SK-N-SH (cell line): ENCODE data around the gene ING2. TPM values are rescaled to one million over a fixed set of nuclear protein-coding genes. Genes with fewer than 3 reads are reported as not detected.

ENCODE experiments used
- CTCF ChIA-PET: fragments of 300-600, 350-600 bp; formaldehyde crosslinking; extraction: SDS; loops from one replicate; lab custom pipeline; 2021; lab: Yijun Ruan, JAX
- POLR2A ChIA-PET: fragments of 350-600 bp; sonication (Branson Sonifier 250); formaldehyde crosslinking; extraction: SDS; loops from one replicate; lab custom pipeline; 2020; ENCODE audit warnings: antibody characterized with exemption, inconsistent platforms; lab: Yijun Ruan, JAX
- DNase-seq: peaks from one replicate; pipeline ENCODE4 v3.0.0; 2012
- H2AFZ ChIP-seq: fragments of 200-600 bp; sonication (generic); 2 replicates; pipeline ENCODE4 v1.8.1; 2016; ENCODE audit warnings: antibody characterized with exemption, mild to moderate bottlenecking, low read depth
- H3F3A ChIP-seq: fragments of 200-600 bp; sonication (generic); replicated peaks from 2 replicates; pipeline ENCODE3; 2016; ENCODE audit warnings: antibody characterized with exemption, mild to moderate bottlenecking; ENCODE audit not compliant: insufficient read depth
- H3K27ac ChIP-seq, 2 experiments: fragments of 200-500 bp in 1 of 2; fragments of 200-600 bp in 1 of 2; sonication (Bioruptor generic) in 1 of 2; sonication (generic), shearing (Covaris generic) in 1 of 2; 2 replicates each; pipeline versions ENCODE4 v1.5.1 to v1.6.1; 2014 to 2016; ENCODE audit warnings: low read depth in 2 of 2, inconsistent platforms in 1 of 2, low read length in 1 of 2, mild to moderate bottlenecking in 1 of 2, mixed read lengths in 1 of 2
- H3K27me3 ChIP-seq: fragments of 200-600 bp; sonication (generic), shearing (Covaris generic); 2 replicates; pipeline ENCODE4 v1.6.1; 2016; ENCODE audit warnings: mixed run types; ENCODE audit not compliant: insufficient read depth
- H3K36me3 ChIP-seq, 2 experiments: fragments of 200-500 bp in 1 of 2; fragments of 200-600 bp in 1 of 2; sonication (Bioruptor generic) in 1 of 2; sonication (generic) in 1 of 2; replicated peaks in 1 of 2; 2 replicates each; pipeline versions ENCODE3 to v1.5.1; 2014 to 2016; ENCODE audit warnings: low read length in 1 of 2, mild to moderate bottlenecking in 1 of 2; ENCODE audit not compliant: insufficient read depth in 2 of 2, control insufficient read depth in 1 of 2
- H3K4me1 ChIP-seq, 2 experiments: fragments of 200-500 bp in 1 of 2; fragments of 200-600 bp in 1 of 2; sonication (Bioruptor generic) in 1 of 2; sonication (generic), shearing (Covaris generic) in 1 of 2; 2 replicates each; pipeline versions ENCODE4 v1.5.1 to v1.6.1; 2014 to 2016; ENCODE audit warnings: low read depth in 1 of 2, low read length in 1 of 2, mixed run types in 1 of 2; ENCODE audit not compliant: insufficient read depth in 2 of 2, control insufficient read depth in 1 of 2
- H3K4me2 ChIP-seq: fragments of 200-600 bp; sonication (generic), shearing (Covaris generic); 2 replicates; pipeline ENCODE4 v1.6.1; 2017; ENCODE audit warnings: mixed run types
- H3K4me3 ChIP-seq, 2 experiments: fragments of 200-500 bp in 1 of 2; fragments of 200-600 bp in 1 of 2; sonication (Bioruptor generic) in 1 of 2; sonication (generic), shearing (Covaris generic) in 1 of 2; 2 replicates each; pipeline versions ENCODE4 v1.5.1 to v1.8.1; 2014 to 2016; ENCODE audit warnings: low read depth in 2 of 2, inconsistent platforms in 1 of 2, low read length in 1 of 2, mild to moderate bottlenecking in 1 of 2, mixed read lengths in 1 of 2, moderate library complexity in 1 of 2
- H3K79me2 ChIP-seq: fragments of 200-600 bp; sonication (generic); 2 replicates; pipeline ENCODE4 v1.8.1; 2017; ENCODE audit warnings: mild to moderate bottlenecking; ENCODE audit not compliant: insufficient read depth
- H3K9ac ChIP-seq: fragments of 200-600 bp; sonication (generic); 2 replicates; pipeline ENCODE4 v1.6.1; 2017; ENCODE audit warnings: mixed run types
- H3K9me2 ChIP-seq: fragments of 200-600 bp; sonication (generic); 2 replicates; pipeline ENCODE4 v1.6.1; 2017; ENCODE audit warnings: mixed run types
- H3K9me3 ChIP-seq: fragments of 200-600 bp; sonication (generic); 2 replicates; pipeline ENCODE4 v1.6.1; 2017; ENCODE audit warnings: mixed run types, mild to moderate bottlenecking, moderate library complexity
- H4K20me1 ChIP-seq: fragments of 200-600 bp; sonication (generic); 2 replicates; pipeline ENCODE4 v1.6.1; 2017; ENCODE audit warnings: mild to moderate bottlenecking, mixed run types; ENCODE audit not compliant: insufficient read depth
- CTCF ChIP-seq: fragments of 200-600 bp; sonication (generic); IDR thresholded peaks from 2 replicates; pipeline ENCODE4 v1.6.1; 2017; ENCODE audit warnings: antibody characterized with exemption, mild to moderate bottlenecking, moderate library complexity
- ELF1 ChIP-seq: IDR thresholded peaks from 2 replicates; pipeline ENCODE4 v1.4.0; 2012
- EP300 ChIP-seq, 2 experiments: IDR thresholded peaks; 2 replicates each; pipeline versions ENCODE4 v1.4.0 to v1.6.1; 2012; ENCODE audit warnings: borderline replicate concordance in 1 of 2, low read depth in 1 of 2, low read length in 1 of 2
- FOXJ3 ChIP-seq: sonication (generic); formaldehyde crosslinking; IDR thresholded peaks from 2 replicates; pipeline ENCODE4 v1.5.1; 2020; ENCODE audit warnings: mild to moderate bottlenecking, missing genetic modification reagents
- FOXM1 ChIP-seq: IDR thresholded peaks from 2 replicates; pipeline ENCODE4 v1.4.0; 2012; ENCODE audit warnings: low read depth, mild to moderate bottlenecking
- GABPA ChIP-seq: IDR thresholded peaks from 2 replicates; pipeline ENCODE4 v1.4.0; 2012; ENCODE audit warnings: low read depth, mild to moderate bottlenecking
- IRF3 ChIP-seq: fragments of 150-350 bp; IDR thresholded peaks from 2 replicates; pipeline ENCODE4 v1.6.1; 2016; ENCODE audit warnings: mild to moderate bottlenecking, low read depth, low read length
- MEF2A ChIP-seq: IDR thresholded peaks from 2 replicates; pipeline ENCODE4 v1.4.0; 2012; ENCODE audit warnings: low read depth, borderline replicate concordance
- MXI1 ChIP-seq: IDR thresholded peaks from 2 replicates; pipeline ENCODE4 v1.6.1; 2012; ENCODE audit warnings: mild to moderate bottlenecking, low read depth, low read length, improper control_type of control experiment
- NFIC ChIP-seq: IDR thresholded peaks from 2 replicates; pipeline ENCODE4 v1.4.0; 2012; ENCODE audit warnings: borderline replicate concordance
- PBX3 ChIP-seq: IDR thresholded peaks from 2 replicates; pipeline ENCODE4; 2012
- POLR2AphosphoS5 ChIP-seq: IDR thresholded peaks from 2 replicates; pipeline ENCODE4 v1.6.1; 2012; ENCODE audit warnings: low read depth, low read length
- REST ChIP-seq: IDR thresholded peaks from 2 replicates; pipeline ENCODE4 v1.6.1; 2012; ENCODE audit warnings: mild to moderate bottlenecking, low read depth, low read length, moderate library complexity
- TAF1 ChIP-seq: IDR thresholded peaks from 2 replicates; pipeline ENCODE4 v1.6.1; 2012; ENCODE audit warnings: low read depth, mild to moderate bottlenecking, low read length, moderate library complexity, borderline replicate concordance
- TEAD4 ChIP-seq: IDR thresholded peaks from 2 replicates; pipeline ENCODE4 v1.4.0; 2012; ENCODE audit warnings: mild to moderate bottlenecking, borderline replicate concordance; ENCODE audit not compliant: insufficient read depth
- WGBS: methylation state at CpG from one replicate; pipeline ENCODE4 v1.1.6; 2017; ENCODE audit warnings: low lambda C conversion rate; 5-methylcytosine and 5-hydroxymethylcytosine counted together
- polyA plus RNA-seq, 3 experiments: library from polyadenylated mRNA; depleted of rRNA; stranded (reverse); fragments of >200 nt; gene quantifications; 2 replicates each; pipeline ENCODE4 v1.2.3, GENCODE V29; 2012

Gene ING2
- polyA plus RNA-seq, 1 of the 3 experiments (the other 2 are of a cell fraction) = 15.1 TPM

GRCh38 chr4:183493246-183493645 is 11.6 kb upstream of the ING2 start:
- TF ChIP-seq CTCF (no peak), EP300 (IDR thresholded peaks at IDR 0.05; ENCODE audit: borderline replicate concordance in 1 of 2, low read depth in 1 of 2, low read length in 1 of 2) (no peak)
- ChIA-PET POLR2A (no interaction called here), CTCF (interaction anchor here (0.9 kb wide), 1 partner anchor 10 kb away, joined by 3 read pairs; no protein-coding TSS in a partner anchor)

GRCh38 chr4:183495184-183495583 is 9.7 kb upstream of the ING2 start:
- Histone ChIP-seq H3K27me3 (no peaks in the 10 kb centered on the region), H3K79me2 (no peaks in the 10 kb centered on the region), H3K9ac (no peak overlapping the region), H3K4me1 (no peaks in the 10 kb centered on the region), H3K4me3 (no peak overlapping the region), H3K27ac (no peak overlapping the region), H3K36me3 (no peaks in the 10 kb centered on the region)
- POLR2A ChIA-PET = no interaction called here
- TF ChIP-seq FOXJ3 (CRISPR knock-in tag) = no peak
- TF ChIP-seq NFIC = no peak
- no peak for TF ChIP-seq GABPA
- TF ChIP-seq PBX3 = no peak
- TF ChIP-seq MEF2A = no peak
- TF ChIP-seq, all 33 proteins: peak for 0
- H4K20me1 ChIP-seq = no peaks in the 10 kb centered on the region
- CTCF ChIA-PET = interaction anchor here (1.0 kb wide), 1 partner anchor 105 kb away, joined by 4 read pairs; no protein-coding TSS in a partner anchor
- 73% methylated on average over 3 of the region's 3 CpGs for WGBS
- no peaks in the 10 kb centered on the region for H3K9me3 ChIP-seq
- no peak overlapping the region for H2AFZ ChIP-seq
- H3K4me2 ChIP-seq = no peak overlapping the region
- DNase-seq = no peak
- H3F3A ChIP-seq = peaks cover 4% of the 10 kb centered on the region
- no peaks in the 10 kb centered on the region for H3K9me2 ChIP-seq

More at GRCh38 chr4:183493246-183493645, 11.6 kb upstream of the ING2 start:
- H3K27me3 ChIP-seq = no peaks in the 10 kb centered on the region
- H3K4me2 ChIP-seq = no peak overlapping the region
- H3K36me3 ChIP-seq = no peaks in the 10 kb centered on the region
- no peak for DNase-seq
- H3K27ac ChIP-seq = no peak overlapping the region
- H3K9ac ChIP-seq = no peak overlapping the region
- WGBS = 91% methylated on average over 3 of the region's 3 CpGs
- H3K79me2 ChIP-seq = no peaks in the 10 kb centered on the region
- H3K4me3 ChIP-seq = no peak overlapping the region
- no peaks in the 10 kb centered on the region for H4K20me1 ChIP-seq
- H3F3A ChIP-seq = peaks cover 4% of the 10 kb centered on the region
- no peaks in the 10 kb centered on the region for H3K4me1 ChIP-seq
- H3K9me2 ChIP-seq = no peaks in the 10 kb centered on the region
- no peak overlapping the region for H2AFZ ChIP-seq
- H3K9me3 ChIP-seq = no peaks in the 10 kb centered on the region

GRCh38 chr4:183499389-183499788 is 5.5 kb upstream of the ING2 start:
- H3K9me2 ChIP-seq = no peaks in the 10 kb centered on the region
- no peaks in the 10 kb centered on the region for H3K27me3 ChIP-seq
- H3K27ac ChIP-seq = no peak overlapping the region
- H3K4me3 ChIP-seq = no peak overlapping the region
- WGBS = 87% methylated on average over 2 of the region's 2 CpGs
- ChIA-PET POLR2A (no interaction called here), CTCF (interaction anchor here (0.6 kb wide), 1 partner anchor 14 kb away, joined by 3 read pairs; no protein-coding TSS in a partner anchor)
- no peak overlapping the region for H2AFZ ChIP-seq
- no peak overlapping the region for H3K9ac ChIP-seq
- peaks cover 4% of the 10 kb centered on the region for H3F3A ChIP-seq
- no peaks in the 10 kb centered on the region for H4K20me1 ChIP-seq
- no peaks in the 10 kb centered on the region for H3K9me3 ChIP-seq
- H3K4me2 ChIP-seq = no peak overlapping the region
- no peak for DNase-seq
- peaks cover 4 to 5% of the 10 kb centered on the region in 2 experiments; a peak in 2 of 4 replicates for H3K4me1 ChIP-seq
- no peaks in the 10 kb centered on the region for H3K36me3 ChIP-seq
- H3K79me2 ChIP-seq = peaks cover 14% of the 10 kb centered on the region
- no peak for TF ChIP-seq REST
- TF ChIP-seq FOXM1 = no peak
- TF ChIP-seq POLR2AphosphoS5 = no peak
- TF ChIP-seq TEAD4 = no peak
- TF ChIP-seq ELF1 = no peak
- no peak for TF ChIP-seq MXI1
- no peak for TF ChIP-seq IRF3
- TF ChIP-seq TAF1 = no peak
